GM19099 (cell line): ENCODE results near the gene SLC15A2.

Experiments used
- POLR2A ChIP-seq: IDR thresholded peaks from 3 replicates; pipeline ENCODE4 v1.6.1; 2011; ENCODE audit warnings: low read depth; ENCODE audit not compliant: insufficient read length; ENCODE audit errors: extremely low read depth

The SLC15A2 gene

GRCh38 chr3:121913305-121913990, 19.2 kb downstream of the SLC15A2 start:
- no peak for TF ChIP-seq POLR2A

- no peak for TF ChIP-seq POLR2A
Measured at GRCh38 chr3:121914081-121914998, 20.1 kb downstream of the SLC15A2 start.

GRCh38 chr3:121916189-121916588, 22.0 kb downstream of the SLC15A2 start:
- no peak for TF ChIP-seq POLR2A

- no peak for TF ChIP-seq POLR2A
Measured at GRCh38 chr3:121918779-121919483, 24.7 kb downstream of the SLC15A2 start.

GRCh38 chr3:121924734-121925133, 30.5 kb downstream of the SLC15A2 start:
- TF ChIP-seq POLR2A: no peak

GRCh38 chr3:121926380-121926779, 32.2 kb downstream of the SLC15A2 start:
- TF ChIP-seq POLR2A: no peak

- no peak for TF ChIP-seq POLR2A
Measured at GRCh38 chr3:121941592-121941991, 47.4 kb downstream of the SLC15A2 start.

GRCh38 chr3:121942116-121942786, 48.0 kb downstream of the SLC15A2 start:
- no peak for TF ChIP-seq POLR2A

GRCh38 chr3:121943431-121943830, 49.2 kb downstream of the SLC15A2 start:
- TF ChIP-seq POLR2A: no peak

GRCh38 chr3:121948641-121949040, 54.4 kb downstream of the SLC15A2 start:
- TF ChIP-seq POLR2A: no peak

GRCh38 chr3:121951291-121951919, 57.2 kb downstream of the SLC15A2 start:
- no peak for TF ChIP-seq POLR2A

GRCh38 chr3:121956363-121956762, 62.2 kb downstream of the SLC15A2 start:
- no peak for TF ChIP-seq POLR2A

- TF ChIP-seq POLR2A: no peak
Measured at GRCh38 chr3:121957674-121958415, 63.6 kb downstream of the SLC15A2 start.

- no peak for TF ChIP-seq POLR2A
Measured at GRCh38 chr3:121958801-121959200, 64.6 kb downstream of the SLC15A2 start.
